ENCODE measurements around the gene NUFIP1.
"Not testable (repeated sequence)": the region's sequence is repeated elsewhere in the genome, so short reads cannot be mapped to it uniquely, and the experiment has no call there.

The NUFIP1 gene

GRCh38 chr13:44919104-44919804, 70.0 kb downstream of the NUFIP1 start:
- no peak for DNase-seq

- peak; percentile 81 for DNase-seq
Observed at GRCh38 chr13:44918326-44919103, 70.8 kb downstream of the NUFIP1 start.

- DNase-seq: peak; percentile 88
Observed at GRCh38 chr13:44917589-44918325, 71.5 kb downstream of the NUFIP1 start.

- DNase-seq: no peak
Observed at GRCh38 chr13:44912278-44913016, 76.8 kb downstream of the NUFIP1 start.

GRCh38 chr13:44908712-44909111, 80.6 kb downstream of the NUFIP1 start:
- no peak for DNase-seq

GRCh38 chr13:44908266-44908665, 81.0 kb downstream of the NUFIP1 start:
- no peak for DNase-seq

- no peak for DNase-seq
Observed at GRCh38 chr13:44906713-44907112, 82.6 kb downstream of the NUFIP1 start.

GRCh38 chr13:44906230-44906629, 83.0 kb downstream of the NUFIP1 start:
- no peak for DNase-seq

- DNase-seq: no peak
Observed at GRCh38 chr13:44905556-44905955, 83.7 kb downstream of the NUFIP1 start.

GRCh38 chr13:44904967-44905366, 84.3 kb downstream of the NUFIP1 start:
- no peak for DNase-seq

- DNase-seq: no peak
Observed at GRCh38 chr13:44903574-44903985, 85.7 kb downstream of the NUFIP1 start.

- DNase-seq: no peak
Observed at GRCh38 chr13:44902738-44903137, 86.5 kb downstream of the NUFIP1 start.

- peak; percentile 79 for DNase-seq
Observed at GRCh38 chr13:44899967-44900366, 89.3 kb downstream of the NUFIP1 start.

GRCh38 chr13:44898308-44898707, 91.0 kb downstream of the NUFIP1 start:
- not testable (repeated sequence) for DNase-seq

GRCh38 chr13:44895953-44896335, 93.3 kb downstream of the NUFIP1 start:
- DNase-seq: no peak

GRCh38 chr13:44895264-44895952, 93.9 kb downstream of the NUFIP1 start:
- no peak for DNase-seq

GRCh38 chr13:44894001-44894770, 95.1 kb downstream of the NUFIP1 start:
- DNase-seq: no peak

All from NCI-H1105 treated with DMSO at 0.1 percent for 48 hours (cell line).